OCI-LY7 (cell line): ENCODE measurements around the gene TLE5. TPM values are rescaled to one million over a fixed set of nuclear protein-coding genes. Genes with fewer than 3 reads are reported as not detected.

ENCODE experiments used
- total RNA-seq, 2 experiments: library from RNA; depleted of rRNA in 1 of 2; stranded (reverse); fragments of >200 nt in 1 of 2; shearing (Covaris generic) in 1 of 2; gene quantifications; 2 replicates each; pipeline ENCODE4 v1.2.3, GENCODE V29; 2014 to 2022

Gene TLE5
- total RNA-seq, 2 experiments from 2014 or later: 376 to 424 TPM

Other genes with a start within 250 kb of the TLE5 start
- gene ZNF554, start 242.6 kb downstream of the TLE5 start, total RNA-seq (2014; rRNA removed; shearing (Covaris generic)): 1.6 and 4.4 TPM in 2 replicates
- 3.7 and 3.9 TPM in 2 replicates for gene ZNF554, start 242.6 kb downstream of the TLE5 start, total RNA-seq (2022)
- 2.4 and 2.8 TPM in 2 replicates for gene ZNF555, start 221.0 kb downstream of the TLE5 start, total RNA-seq (2014; rRNA removed; shearing (Covaris generic))
- 5.1 and 6.9 TPM in 2 replicates for gene ZNF555, start 221.0 kb downstream of the TLE5 start, total RNA-seq (2022)
- 0.09 and 0.15 TPM in 2 replicates for gene ZNF556, start 195.2 kb downstream of the TLE5 start, total RNA-seq (2014; rRNA removed; shearing (Covaris generic))
- gene ZNF556, start 195.2 kb downstream of the TLE5 start, total RNA-seq (2022): not detected in 2 replicates
- 7.4 and 7.7 TPM in 2 replicates for gene ZNF57, start 161.6 kb downstream of the TLE5 start, total RNA-seq (2014; rRNA removed; shearing (Covaris generic))
- gene ZNF57, start 161.6 kb downstream of the TLE5 start, total RNA-seq (2022): 4.3 and 6.6 TPM in 2 replicates
- gene ZNF77, start 117.5 kb downstream of the TLE5 start, total RNA-seq (2014; rRNA removed; shearing (Covaris generic)): 4.8 and 5.4 TPM in 2 replicates
- gene ZNF77, start 117.5 kb downstream of the TLE5 start, total RNA-seq (2022): 6.8 TPM in 2 replicates
- 15.9 and 16.4 TPM in 2 replicates for gene TLE6, start 84.9 kb downstream of the TLE5 start, total RNA-seq (2014; rRNA removed; shearing (Covaris generic))
- 21.5 and 23.0 TPM in 2 replicates for gene TLE6, start 84.9 kb downstream of the TLE5 start, total RNA-seq (2022)
- gene TLE2, start 33.2 kb downstream of the TLE5 start, total RNA-seq (2014; rRNA removed; shearing (Covaris generic)): 1.6 and 1.7 TPM in 2 replicates
- 1.1 and 1.2 TPM in 2 replicates for gene TLE2, start 33.2 kb downstream of the TLE5 start, total RNA-seq (2022)
- 12.9 and 13.4 TPM in 2 replicates for gene GNA11, start 31.9 kb upstream of the TLE5 start, total RNA-seq (2014; rRNA removed; shearing (Covaris generic))
- 10.1 and 14.3 TPM in 2 replicates for gene GNA11, start 31.9 kb upstream of the TLE5 start, total RNA-seq (2022)
- gene GNA15, start 73.5 kb upstream of the TLE5 start, total RNA-seq (2014; rRNA removed; shearing (Covaris generic)): not detected in 2 replicates
- gene GNA15, start 73.5 kb upstream of the TLE5 start, total RNA-seq (2022): not detected in 2 replicates
- gene S1PR4, start 116.3 kb upstream of the TLE5 start, total RNA-seq (2014; rRNA removed; shearing (Covaris generic)): 25.9 and 34.1 TPM in 2 replicates
- gene S1PR4, start 116.3 kb upstream of the TLE5 start, total RNA-seq (2022): 25.8 and 26.5 TPM in 2 replicates
- 33.2 and 49.2 TPM in 2 replicates for gene NCLN, start 123.4 kb upstream of the TLE5 start, total RNA-seq (2014; rRNA removed; shearing (Covaris generic))
- gene NCLN, start 123.4 kb upstream of the TLE5 start, total RNA-seq (2022): 52.7 and 61.9 TPM in 2 replicates
- 0.13 TPM in 1 of 2 replicates, not detected in the other for gene CELF5, start 162.2 kb upstream of the TLE5 start, total RNA-seq (2014; rRNA removed; shearing (Covaris generic))
- gene CELF5, start 162.2 kb upstream of the TLE5 start, total RNA-seq (2022): not detected in 2 replicates